Dermis microvascular lymphatic vessel endothelial cell (primary cell): ENCODE measurements around the gene FBXL4. TPM values are rescaled to one million over a fixed set of nuclear protein-coding genes. Genes with fewer than 3 reads are reported as not detected.

ENCODE experiments used
- DNase-seq, 2 donors: peaks; one replicate each; pipeline versions ENCODE4 v3.0.0 to v3.0.0-alpha.2; 2010; ENCODE audit warnings: low read depth in 2 of 2
- total RNA-seq: library from RNA; depleted of rRNA; stranded (reverse); fragments of >200 nt; gene quantifications from 2 replicates; pipeline ENCODE4 v1.2.1, GENCODE V29; 2014

Gene FBXL4
- total RNA-seq, 1 donor from 2014 or later = 8.3 TPM

DNA sequence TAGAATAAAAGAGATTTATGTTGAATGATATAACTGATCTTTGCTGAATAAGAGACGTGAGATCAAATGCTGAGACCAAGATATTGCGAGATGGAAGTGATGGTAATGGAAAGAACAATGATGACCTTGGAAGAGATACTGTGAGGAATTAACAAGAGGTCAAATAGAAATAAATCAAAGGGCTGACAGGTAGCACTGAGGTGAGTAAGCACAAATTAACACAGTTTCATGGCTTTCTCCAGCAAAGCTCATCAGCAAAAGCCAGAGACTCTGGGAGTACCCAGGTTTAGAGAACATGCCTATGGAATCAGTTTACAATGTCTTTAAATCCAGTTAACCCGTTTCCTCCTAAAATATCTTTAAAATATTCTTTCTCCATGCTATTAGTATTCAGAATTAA, 60.1 kb downstream of the FBXL4 start:
- DNase-seq = no peak

DNA sequence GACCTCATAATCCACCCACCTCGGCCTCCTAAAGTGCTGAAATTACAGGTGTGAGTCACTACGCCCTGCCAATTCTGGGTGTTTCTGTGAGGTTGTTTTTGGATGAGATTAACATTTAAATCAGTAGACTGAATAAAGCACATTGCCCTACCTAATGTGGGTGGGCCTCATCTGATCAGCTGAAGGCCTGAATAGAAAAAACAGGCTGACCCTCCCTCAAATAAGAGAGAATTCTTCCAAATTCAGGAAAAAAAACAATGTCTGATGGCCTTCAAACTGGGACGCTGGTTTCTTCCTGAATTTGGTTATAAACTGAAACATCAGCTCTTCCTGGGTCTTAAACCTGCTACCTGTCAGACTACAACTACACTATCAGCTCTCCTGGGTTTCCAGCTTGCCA, 62.4 kb downstream of the FBXL4 start:
- no peak for DNase-seq

- DNase-seq = no peak
Measured at GRCh38 chr6:98880486-98880885, 67.3 kb downstream of the FBXL4 start.

- DNase-seq = no peak
Measured at GRCh38 chr6:98877250-98877649, 70.5 kb downstream of the FBXL4 start.

DNA sequence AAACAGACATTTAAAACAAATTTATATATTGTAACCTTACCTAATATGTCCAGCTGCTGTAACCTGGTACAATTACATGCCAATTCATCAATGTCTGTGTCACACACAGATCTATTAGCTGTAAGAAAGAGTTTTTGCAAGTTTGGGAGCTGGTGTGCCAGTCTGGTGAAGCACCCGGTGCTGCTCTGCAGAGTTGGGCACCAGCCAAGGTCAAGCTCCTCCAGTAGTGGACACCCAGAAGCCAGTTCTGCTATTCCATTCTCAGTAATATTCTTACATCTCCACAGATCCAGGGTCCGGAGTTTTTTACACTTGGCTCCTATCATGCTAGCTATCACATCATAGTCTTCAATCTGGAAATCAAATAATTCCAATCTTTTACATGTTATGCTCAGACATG, 72.4 kb downstream of the FBXL4 start:
- DNase-seq = no peak

- no peak for DNase-seq
Measured at GRCh38 chr6:98871821-98872220, 75.9 kb downstream of the FBXL4 start.

DNA sequence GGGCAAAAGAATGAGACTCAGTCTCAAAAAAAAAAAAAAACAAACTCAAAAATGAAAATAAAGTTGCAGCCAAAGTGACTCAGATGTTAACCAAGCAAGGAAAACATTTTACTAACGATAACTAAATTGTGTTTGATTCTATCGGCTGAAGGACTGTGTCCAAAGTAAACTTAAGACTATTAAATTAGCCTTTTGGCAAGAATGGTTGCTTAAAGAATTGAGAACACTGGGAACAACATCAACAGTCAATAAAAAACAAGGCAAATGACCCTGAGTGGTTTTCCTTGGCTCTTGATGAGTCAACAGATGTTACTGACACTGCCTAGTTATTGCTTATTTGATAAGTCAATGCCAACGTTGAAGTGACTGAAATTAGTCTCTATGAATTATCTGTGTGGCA, 76.7 kb downstream of the FBXL4 start:
- peak in 1 of 2 donors; percentile 34 for DNase-seq

DNA sequence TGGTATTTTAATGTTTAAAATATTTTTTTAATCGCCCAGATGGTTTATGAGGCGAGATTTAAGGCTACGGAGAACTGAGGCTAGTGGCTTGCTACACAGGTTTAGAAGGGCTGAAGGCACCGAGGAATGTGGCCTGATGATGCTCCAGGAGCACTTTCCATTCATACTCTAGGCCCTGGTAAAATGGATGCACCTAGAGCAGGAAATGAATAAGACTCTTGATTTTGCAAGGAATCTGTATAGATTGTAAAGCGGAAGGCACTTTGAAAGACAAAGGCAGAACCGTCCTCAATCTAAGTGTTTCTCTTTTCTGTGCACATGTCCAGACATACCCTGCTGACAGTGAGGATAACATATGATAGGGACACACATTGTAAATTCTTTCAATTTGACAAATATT, 83.2 kb downstream of the FBXL4 start:
- no peak for DNase-seq

GRCh38 chr6:98848539-98849242, 99.1 kb downstream of the FBXL4 start:
- DNase-seq = no peak

GRCh38 chr6:98847779-98848538, 99.8 kb downstream of the FBXL4 start:
- DNase-seq = no peak

DNA sequence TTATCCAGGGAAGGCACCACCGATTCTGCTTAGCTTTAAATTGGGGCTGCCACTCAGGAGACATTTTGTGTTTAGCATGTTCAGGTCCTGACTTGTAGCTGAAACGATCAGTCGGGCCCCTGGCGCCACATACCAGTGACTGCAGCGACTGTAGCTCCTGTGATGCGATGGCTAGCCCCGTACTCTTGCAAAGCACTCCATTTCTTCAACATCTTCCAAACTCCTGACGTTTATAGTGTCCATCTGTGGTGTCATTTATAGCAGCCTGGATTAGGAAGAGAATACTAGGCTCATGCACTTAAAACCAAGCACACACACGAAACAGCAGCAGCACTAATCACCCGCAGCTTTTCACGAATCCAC, 100.3 kb downstream of the FBXL4 start:
- no peak for DNase-seq

DNA sequence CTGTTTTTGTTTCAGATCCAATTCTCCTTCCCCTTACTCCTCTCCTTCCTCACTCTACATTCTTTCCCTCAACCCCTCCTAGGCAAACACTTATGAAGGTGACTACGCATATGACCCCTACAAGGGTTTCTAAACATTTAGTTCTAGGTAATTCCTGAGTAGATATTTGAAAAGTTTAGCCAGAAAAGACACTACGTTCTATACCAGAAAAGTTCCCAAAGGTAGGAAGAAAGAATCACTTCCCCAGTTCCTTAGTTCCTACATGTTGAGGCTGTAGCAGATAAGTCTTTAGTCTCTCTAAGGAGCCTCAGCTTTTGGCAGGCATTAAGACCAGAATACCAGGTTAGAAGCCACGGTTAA, 101.7 kb downstream of the FBXL4 start:
- no peak for DNase-seq

DNA sequence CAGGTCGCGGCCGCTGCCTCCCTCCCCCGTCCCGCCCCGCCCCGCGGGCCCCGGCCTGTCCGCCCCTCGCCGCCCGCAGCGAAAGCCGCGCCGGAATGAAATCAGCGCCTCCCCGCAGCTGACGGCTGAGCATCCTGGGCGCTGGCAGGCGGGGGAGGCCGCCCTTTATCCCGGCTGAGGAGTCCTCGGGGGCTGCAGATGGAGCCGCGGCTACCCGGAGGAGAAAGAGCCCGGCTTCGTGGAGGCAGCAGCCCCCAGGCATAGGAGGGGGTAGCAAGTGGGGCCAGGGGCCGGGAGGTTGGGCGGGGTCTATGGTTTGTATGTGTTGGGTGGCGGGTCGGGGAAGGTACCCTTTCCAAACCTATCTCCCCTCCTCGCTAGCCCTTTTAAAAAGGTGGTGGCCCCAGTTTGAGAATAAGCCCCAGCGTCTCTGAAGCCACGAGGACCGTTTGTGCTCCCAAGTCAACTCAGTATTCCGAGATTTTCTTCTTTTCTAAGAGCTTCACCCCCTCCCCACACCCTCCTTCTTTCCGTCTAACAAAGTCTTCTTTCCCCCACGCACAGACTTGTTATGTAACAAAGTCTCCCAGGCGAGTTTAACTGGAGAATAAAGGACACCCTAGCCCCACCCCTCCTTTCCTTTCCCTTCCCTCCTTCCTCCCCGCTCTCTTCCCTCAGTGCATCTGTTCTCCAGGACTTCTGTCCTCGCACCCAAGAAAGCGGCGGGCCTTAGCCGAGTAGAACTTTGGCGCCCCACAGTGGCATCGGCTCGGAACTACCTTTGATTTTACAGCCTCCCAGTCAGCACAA, 102.3 kb downstream of the FBXL4 start:
- DNase-seq = peak; percentile 31 to 71

DNA sequence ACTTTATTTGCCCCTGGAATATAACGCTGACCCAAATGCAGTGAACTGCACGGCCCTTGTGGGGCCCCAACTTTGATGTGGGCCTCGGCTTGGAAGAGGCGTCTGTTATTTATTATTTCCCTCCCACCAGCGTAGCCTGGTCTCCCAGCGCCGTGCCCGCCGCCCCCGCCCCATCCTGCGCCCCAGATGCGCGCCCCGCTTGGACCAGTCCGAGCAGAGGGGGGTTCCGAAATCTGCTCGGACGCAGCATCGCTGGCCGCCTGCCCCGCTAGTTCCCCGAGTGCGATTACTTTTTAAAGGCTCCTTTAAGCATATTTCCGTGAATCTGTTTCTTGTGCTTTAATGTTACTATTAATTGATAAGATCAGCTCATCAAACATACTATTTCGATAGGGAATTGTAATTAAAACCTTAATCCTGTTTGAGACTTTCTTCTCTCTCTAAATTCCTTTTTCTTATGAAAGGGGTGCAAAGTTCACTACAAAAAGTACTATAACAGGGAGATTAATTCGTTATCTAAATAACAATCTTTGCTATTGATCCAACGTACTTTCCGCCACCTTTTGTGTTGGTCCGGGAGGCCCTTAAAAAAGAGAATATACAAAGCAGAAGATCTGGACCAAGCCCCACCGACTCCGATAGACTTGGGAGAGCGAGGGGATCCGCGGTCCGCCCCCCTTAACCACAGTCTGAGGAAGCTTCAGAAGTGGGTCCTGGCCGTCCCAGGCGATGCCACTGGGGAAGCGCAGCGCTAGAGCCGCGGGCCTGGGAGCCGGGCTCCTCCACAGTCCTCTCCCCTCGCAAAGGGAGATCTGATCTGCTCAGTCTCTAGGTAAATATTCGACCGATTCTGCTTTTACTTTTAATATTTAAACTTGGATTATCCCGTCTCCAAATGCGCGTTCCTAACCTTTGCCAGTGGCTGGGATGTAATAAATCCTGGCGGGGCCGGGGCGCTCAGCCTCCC, 103.2 kb downstream of the FBXL4 start:
- no peak for DNase-seq

- no peak for DNase-seq
Measured at GRCh38 chr6:98843271-98844243, 104.2 kb downstream of the FBXL4 start.

- no peak for DNase-seq
Measured at GRCh38 chr6:98842342-98843180, 105.2 kb downstream of the FBXL4 start.

- no peak for DNase-seq
Measured at GRCh38 chr6:98841621-98842341, 106.0 kb downstream of the FBXL4 start.

- no peak for DNase-seq
Measured at GRCh38 chr6:98840996-98841513, 106.7 kb downstream of the FBXL4 start.
